Liver (tissue), 2 donors: ENCODE measurements around the gene VAC14.

Experiments
- YY1 ChIP-seq: IDR thresholded peaks from 2 replicates; pipeline ENCODE4 v1.6.1; 2016; ENCODE audit warnings: antibody characterized with exemption, mild to moderate bottlenecking
- TF ChIP-seq, protein P1 (sequence below): fragments of 150-350 bp; IDR thresholded peaks from 2 replicates; pipeline ENCODE4 v1.5.1; 2017; ENCODE audit warnings: improper control_type of control experiment, low read depth, low read length; ENCODE audit not compliant: missing input control
- TF ChIP-seq, protein P2 (sequence below): IDR thresholded peaks from 2 replicates; pipeline ENCODE4 v1.6.1; 2016; ENCODE audit warnings: antibody characterized with exemption
- TF ChIP-seq, protein P3 (sequence below): IDR thresholded peaks from 2 replicates; pipeline ENCODE4 v1.6.1; 2016; ENCODE audit warnings: antibody characterized with exemption, mild to moderate bottlenecking
- donor health status: healthy.

DNA sequence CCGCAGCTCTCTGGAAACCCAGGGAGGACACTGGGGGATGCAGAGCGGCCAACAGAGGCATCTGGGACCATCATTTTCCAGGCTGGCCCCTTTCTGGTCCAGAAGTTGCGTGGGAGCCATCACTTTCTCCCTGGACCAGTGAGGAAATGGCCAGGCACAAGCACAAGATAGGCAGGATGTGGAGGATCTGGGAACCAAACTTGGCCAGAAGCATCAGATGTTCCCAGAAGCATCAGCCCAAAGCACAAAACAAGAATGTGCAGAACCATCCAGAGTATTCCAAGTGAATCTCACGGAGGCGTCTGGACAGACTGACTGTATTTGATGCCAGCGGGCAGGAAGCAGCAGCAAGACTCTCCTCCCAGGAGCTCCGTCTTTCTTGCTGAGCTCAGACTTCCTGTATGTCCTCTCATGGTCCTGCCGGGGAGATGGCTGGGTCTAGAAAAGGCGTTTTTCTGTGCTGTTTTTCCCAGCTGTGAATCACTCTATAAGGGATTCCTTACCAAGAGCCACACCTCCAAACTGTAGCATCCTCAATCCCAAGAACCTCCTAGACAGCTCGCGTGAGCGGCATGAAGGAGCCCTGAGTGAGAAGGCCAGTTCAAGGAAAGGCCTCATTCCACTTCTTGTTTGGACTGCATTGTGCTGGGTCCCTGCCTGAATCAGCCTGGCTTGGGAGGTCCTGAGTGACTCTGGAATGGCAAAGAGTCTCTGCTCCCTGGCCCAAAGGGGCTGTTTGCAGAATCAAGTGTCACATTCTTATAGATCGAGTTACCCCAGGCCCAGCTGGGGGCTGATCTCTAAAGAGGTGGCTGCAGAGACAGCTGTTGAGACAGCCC, 65.6 kb downstream of the VAC14 start:
- TF ChIP-seq, protein P1, sequence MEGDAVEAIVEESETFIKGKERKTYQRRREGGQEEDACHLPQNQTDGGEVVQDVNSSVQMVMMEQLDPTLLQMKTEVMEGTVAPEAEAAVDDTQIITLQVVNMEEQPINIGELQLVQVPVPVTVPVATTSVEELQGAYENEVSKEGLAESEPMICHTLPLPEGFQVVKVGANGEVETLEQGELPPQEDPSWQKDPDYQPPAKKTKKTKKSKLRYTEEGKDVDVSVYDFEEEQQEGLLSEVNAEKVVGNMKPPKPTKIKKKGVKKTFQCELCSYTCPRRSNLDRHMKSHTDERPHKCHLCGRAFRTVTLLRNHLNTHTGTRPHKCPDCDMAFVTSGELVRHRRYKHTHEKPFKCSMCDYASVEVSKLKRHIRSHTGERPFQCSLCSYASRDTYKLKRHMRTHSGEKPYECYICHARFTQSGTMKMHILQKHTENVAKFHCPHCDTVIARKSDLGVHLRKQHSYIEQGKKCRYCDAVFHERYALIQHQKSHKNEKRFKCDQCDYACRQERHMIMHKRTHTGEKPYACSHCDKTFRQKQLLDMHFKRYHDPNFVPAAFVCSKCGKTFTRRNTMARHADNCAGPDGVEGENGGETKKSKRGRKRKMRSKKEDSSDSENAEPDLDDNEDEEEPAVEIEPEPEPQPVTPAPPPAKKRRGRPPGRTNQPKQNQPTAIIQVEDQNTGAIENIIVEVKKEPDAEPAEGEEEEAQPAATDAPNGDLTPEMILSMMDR, result no peak
- TF ChIP-seq, protein P2, sequence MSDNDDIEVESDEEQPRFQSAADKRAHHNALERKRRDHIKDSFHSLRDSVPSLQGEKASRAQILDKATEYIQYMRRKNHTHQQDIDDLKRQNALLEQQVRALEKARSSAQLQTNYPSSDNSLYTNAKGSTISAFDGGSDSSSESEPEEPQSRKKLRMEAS, result no peak
- no peak for TF ChIP-seq YY1
- TF ChIP-seq, protein P3, sequence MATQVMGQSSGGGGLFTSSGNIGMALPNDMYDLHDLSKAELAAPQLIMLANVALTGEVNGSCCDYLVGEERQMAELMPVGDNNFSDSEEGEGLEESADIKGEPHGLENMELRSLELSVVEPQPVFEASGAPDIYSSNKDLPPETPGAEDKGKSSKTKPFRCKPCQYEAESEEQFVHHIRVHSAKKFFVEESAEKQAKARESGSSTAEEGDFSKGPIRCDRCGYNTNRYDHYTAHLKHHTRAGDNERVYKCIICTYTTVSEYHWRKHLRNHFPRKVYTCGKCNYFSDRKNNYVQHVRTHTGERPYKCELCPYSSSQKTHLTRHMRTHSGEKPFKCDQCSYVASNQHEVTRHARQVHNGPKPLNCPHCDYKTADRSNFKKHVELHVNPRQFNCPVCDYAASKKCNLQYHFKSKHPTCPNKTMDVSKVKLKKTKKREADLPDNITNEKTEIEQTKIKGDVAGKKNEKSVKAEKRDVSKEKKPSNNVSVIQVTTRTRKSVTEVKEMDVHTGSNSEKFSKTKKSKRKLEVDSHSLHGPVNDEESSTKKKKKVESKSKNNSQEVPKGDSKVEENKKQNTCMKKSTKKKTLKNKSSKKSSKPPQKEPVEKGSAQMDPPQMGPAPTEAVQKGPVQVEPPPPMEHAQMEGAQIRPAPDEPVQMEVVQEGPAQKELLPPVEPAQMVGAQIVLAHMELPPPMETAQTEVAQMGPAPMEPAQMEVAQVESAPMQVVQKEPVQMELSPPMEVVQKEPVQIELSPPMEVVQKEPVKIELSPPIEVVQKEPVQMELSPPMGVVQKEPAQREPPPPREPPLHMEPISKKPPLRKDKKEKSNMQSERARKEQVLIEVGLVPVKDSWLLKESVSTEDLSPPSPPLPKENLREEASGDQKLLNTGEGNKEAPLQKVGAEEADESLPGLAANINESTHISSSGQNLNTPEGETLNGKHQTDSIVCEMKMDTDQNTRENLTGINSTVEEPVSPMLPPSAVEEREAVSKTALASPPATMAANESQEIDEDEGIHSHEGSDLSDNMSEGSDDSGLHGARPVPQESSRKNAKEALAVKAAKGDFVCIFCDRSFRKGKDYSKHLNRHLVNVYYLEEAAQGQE, result no peak
